ENCODE measurements around the gene YARS1.

The YARS1 gene

GRCh38 chr1:32748926-32749325 lies 68.2 kb downstream of the YARS1 start:
- in situ Hi-C loops (cut with MboI; ENCODE audit: low sequenced_read_pairs) = no loop called here

- in situ Hi-C loops (cut with MboI; ENCODE audit: low sequenced_read_pairs) = no loop called here
These were observed 68.8 kb downstream of the YARS1 start for GRCh38 chr1:32748348-32748747.

GRCh38 chr1:32746130-32746529 lies 71.0 kb downstream of the YARS1 start:
- in situ Hi-C loops (cut with MboI; ENCODE audit: low sequenced_read_pairs) = no loop called here

- in situ Hi-C loops (cut with MboI; ENCODE audit: low sequenced_read_pairs) = no loop called here
These were observed 73.1 kb downstream of the YARS1 start for GRCh38 chr1:32744071-32744425.

GRCh38 chr1:32743380-32744070 lies 73.6 kb downstream of the YARS1 start:
- in situ Hi-C loops (cut with MboI; ENCODE audit: low sequenced_read_pairs) = no loop called here

GRCh38 chr1:32742956-32743355 lies 74.2 kb downstream of the YARS1 start:
- in situ Hi-C loops (cut with MboI; ENCODE audit: low sequenced_read_pairs) = no loop called here

- in situ Hi-C loops (cut with MboI; ENCODE audit: low sequenced_read_pairs) = no loop called here
These were observed 74.8 kb downstream of the YARS1 start for GRCh38 chr1:32742199-32742947.

GRCh38 chr1:32741413-32742198 lies 75.6 kb downstream of the YARS1 start:
- in situ Hi-C loops (cut with MboI; ENCODE audit: low sequenced_read_pairs) = no loop called here

- in situ Hi-C loops (cut with MboI; ENCODE audit: low sequenced_read_pairs) = no loop called here
These were observed 76.1 kb downstream of the YARS1 start for GRCh38 chr1:32741059-32741412.

- in situ Hi-C loops (cut with MboI; ENCODE audit: low sequenced_read_pairs) = no loop called here
These were observed 80.1 kb downstream of the YARS1 start for GRCh38 chr1:32736812-32737791.

- in situ Hi-C loops (cut with MboI; ENCODE audit: low sequenced_read_pairs) = no loop called here
These were observed 83.4 kb downstream of the YARS1 start for GRCh38 chr1:32733582-32734321.

- in situ Hi-C loops (cut with MboI; ENCODE audit: low sequenced_read_pairs) = no loop called here
These were observed 87.7 kb downstream of the YARS1 start for GRCh38 chr1:32729254-32730046.

- in situ Hi-C loops (cut with MboI; ENCODE audit: low sequenced_read_pairs) = no loop called here
These were observed 88.6 kb downstream of the YARS1 start for GRCh38 chr1:32728413-32729077.

- in situ Hi-C loops (cut with MboI; ENCODE audit: low sequenced_read_pairs) = no loop called here
These were observed 89.3 kb downstream of the YARS1 start for GRCh38 chr1:32727876-32728275.

- in situ Hi-C loops (cut with MboI; ENCODE audit: low sequenced_read_pairs) = no loop called here
These were observed 91.6 kb downstream of the YARS1 start for GRCh38 chr1:32725615-32725982.

Measured in hTERT RPE-1 (cell line).